ENCODE measurements around the gene ZNF398. TPM values are rescaled to one million over a fixed set of nuclear protein-coding genes. Genes with fewer than 3 reads are reported as not detected.

ZNF398 gene
- total RNA-seq, 4 donors from 2014 or later, result 9.5 to 15.8 (median 14.4) TPM

DNA sequence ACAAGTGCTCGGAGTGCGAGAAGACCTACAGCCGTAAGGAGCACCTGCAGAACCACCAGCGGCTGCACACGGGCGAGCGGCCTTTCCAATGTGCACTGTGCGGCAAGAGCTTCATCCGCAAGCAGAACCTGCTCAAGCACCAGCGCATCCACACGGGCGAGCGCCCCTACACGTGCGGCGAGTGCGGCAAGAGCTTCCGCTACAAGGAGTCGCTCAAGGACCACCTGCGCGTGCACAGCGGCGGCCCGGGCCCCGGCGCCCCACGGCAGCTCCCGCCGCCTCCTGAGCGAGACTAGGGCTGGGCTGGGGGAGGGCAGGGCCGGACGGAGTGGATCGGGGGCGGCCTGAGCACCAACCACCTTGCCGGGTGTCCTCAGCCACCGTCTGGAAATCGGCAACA is 77.1 kb downstream of the ZNF398 start:
- TF ChIP-seq, protein P1, sequence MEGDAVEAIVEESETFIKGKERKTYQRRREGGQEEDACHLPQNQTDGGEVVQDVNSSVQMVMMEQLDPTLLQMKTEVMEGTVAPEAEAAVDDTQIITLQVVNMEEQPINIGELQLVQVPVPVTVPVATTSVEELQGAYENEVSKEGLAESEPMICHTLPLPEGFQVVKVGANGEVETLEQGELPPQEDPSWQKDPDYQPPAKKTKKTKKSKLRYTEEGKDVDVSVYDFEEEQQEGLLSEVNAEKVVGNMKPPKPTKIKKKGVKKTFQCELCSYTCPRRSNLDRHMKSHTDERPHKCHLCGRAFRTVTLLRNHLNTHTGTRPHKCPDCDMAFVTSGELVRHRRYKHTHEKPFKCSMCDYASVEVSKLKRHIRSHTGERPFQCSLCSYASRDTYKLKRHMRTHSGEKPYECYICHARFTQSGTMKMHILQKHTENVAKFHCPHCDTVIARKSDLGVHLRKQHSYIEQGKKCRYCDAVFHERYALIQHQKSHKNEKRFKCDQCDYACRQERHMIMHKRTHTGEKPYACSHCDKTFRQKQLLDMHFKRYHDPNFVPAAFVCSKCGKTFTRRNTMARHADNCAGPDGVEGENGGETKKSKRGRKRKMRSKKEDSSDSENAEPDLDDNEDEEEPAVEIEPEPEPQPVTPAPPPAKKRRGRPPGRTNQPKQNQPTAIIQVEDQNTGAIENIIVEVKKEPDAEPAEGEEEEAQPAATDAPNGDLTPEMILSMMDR (IDR thresholded peaks at IDR 0.05; ENCODE audit: low read depth), result no peak

GRCh38 chr7:149225106-149225505 is 77.9 kb downstream of the ZNF398 start:
- TF ChIP-seq, protein P1 (IDR thresholded peaks at IDR 0.05; ENCODE audit: low read depth), result no peak

DNA sequence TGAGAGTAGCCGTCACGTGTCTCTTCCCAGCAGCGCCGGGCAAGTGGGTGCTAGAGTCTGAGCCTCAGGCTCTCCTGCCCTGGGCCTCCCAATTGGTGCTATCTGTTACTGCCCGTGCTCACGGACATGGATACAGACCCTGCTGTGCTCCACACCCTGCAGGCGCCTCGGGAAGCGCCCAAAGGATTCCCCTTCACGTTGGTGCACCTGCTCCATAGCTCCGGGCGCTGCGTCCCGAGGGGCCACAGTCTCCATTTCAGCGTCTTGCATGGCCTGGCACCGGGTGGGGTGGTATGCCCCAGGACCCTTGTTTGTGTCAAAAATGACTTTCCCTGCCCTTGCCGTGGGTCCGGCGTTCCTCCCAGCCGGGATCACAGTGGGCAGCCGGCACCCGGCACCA is 78.4 kb downstream of the ZNF398 start:
- TF ChIP-seq, protein P1 (IDR thresholded peaks at IDR 0.05; ENCODE audit: low read depth), result no peak

DNA sequence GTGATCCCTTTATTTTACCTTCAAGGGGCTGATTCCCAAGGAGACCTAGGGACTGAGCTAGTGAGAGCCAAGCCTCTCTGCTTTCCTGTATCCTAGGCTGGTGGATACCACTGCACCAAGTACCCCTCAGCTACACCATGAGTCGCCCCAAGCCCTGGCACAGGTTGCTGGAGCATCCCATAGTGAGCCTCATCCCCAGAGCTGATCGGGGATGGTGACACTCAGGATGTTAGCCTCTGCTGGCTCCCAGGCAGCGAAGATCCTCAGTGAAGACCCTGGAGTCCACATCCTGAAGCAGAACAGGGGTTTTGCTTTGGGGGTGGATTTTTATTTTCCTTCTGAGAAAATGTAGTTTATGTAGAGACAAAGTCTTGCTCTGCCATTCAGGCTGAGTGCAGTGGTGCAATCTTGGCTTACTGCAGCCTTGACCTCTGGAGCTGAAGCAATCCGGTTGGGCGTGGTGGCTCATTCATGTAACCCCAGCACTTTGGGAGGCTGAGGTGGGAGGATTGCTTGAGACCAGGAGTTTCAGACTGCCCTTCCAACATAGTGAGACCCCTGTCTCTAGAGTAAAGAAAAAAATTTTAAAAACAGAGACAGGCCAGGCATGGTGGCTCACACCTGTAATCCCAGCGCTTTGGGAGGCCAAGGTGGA is 79.7 kb downstream of the ZNF398 start:
- TF ChIP-seq, protein P1 (IDR thresholded peaks at IDR 0.05; ENCODE audit: low read depth), result no peak

- TF ChIP-seq, protein P1 (IDR thresholded peaks at IDR 0.05; ENCODE audit: low read depth), result no peak
Observed at GRCh38 chr7:149228831-149229471, 81.7 kb downstream of the ZNF398 start.

DNA sequence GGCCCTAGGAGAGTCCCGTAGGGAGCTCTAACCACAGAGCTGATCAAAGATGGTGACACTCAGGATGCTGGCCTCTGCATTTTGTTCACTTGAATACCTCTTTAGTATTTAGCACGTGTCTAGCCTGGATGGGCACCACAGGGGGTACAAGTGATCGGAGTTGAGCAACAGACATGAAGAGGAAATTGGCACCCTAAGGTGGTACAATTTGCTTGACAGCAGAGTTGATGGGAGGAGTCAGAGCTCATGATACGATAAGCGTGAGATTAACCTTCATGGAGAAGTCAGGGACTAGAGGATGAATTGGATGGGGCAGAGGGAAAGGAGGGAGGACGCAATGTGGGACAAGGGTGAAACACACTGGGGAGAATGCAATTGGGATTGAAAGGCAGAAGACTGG is 82.3 kb downstream of the ZNF398 start:
- TF ChIP-seq, protein P1 (IDR thresholded peaks at IDR 0.05; ENCODE audit: low read depth), result no peak

DNA sequence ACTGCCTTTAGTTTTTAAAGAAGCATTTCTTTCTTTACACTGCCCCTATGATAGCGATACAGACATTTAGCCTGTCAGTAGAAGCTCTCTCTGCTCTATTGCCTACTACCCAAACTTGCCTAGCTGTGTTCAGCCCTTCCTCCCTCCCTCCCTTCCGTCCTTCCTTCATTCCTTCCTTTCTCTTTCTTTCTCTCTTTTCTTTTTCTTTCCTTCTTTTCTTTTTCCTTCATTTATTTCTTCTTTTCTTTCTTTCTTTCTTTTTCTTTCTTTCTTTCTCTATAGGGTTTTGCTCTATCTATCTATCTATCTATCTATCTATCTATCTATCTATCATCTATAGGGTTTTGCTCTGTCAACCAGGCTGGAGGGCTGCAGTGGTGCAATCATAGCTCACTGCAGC is 85.1 kb downstream of the ZNF398 start:
- TF ChIP-seq, protein P1 (IDR thresholded peaks at IDR 0.05; ENCODE audit: low read depth), result no peak

Small RNAs within 50 kb of the gene (small RNA-seq; reads per million reads assigned to genes)
- gene AC004890.1, result not detected
- gene RN7SL521P, result not detected

Other genes starting within 250 kb of the ZNF398 start
- gene PDIA4, start 118.9 kb upstream of the ZNF398 start, total RNA-seq, result 10 to 100 TPM; 27.9 to 72.4 (median 56.3) TPM
- gene ZNF786, start 56.7 kb upstream of the ZNF398 start, total RNA-seq, result 1 to 10 TPM; 1.3 to 4.1 (median 3.1) TPM
- 1 to 10 TPM in 2 of 4 donors, under 1 TPM in 2; 0.82 to 2.9 (median 1.1) TPM for gene ZNF425, start 21.1 kb upstream of the ZNF398 start, total RNA-seq
- 10 to 100 TPM in 3 of 4 donors, 1 to 10 TPM in 1; 5.7 to 14.5 (median 13.1) TPM for gene ZNF282, start 48.1 kb downstream of the ZNF398 start, total RNA-seq
- 1 to 10 TPM; 2.0 to 5.5 (median 4.4) TPM for gene ZNF212, start 92.2 kb downstream of the ZNF398 start, total RNA-seq
- gene ZNF783, start 114.7 kb downstream of the ZNF398 start, total RNA-seq, result 10 to 100 TPM in 2 of 4 donors, 1 to 10 TPM in 2; 9.1 to 30.3 (median 11.9) TPM

Measured in subcutaneous adipose tissue (tissue), 4 donors.